ENCODE results near the gene PLAC8.

- TF ChIP-seq CTCF (IDR thresholded peaks at IDR 0.05) = no peak
- no peak for TF ChIP-seq EZH2 (IDR thresholded peaks at IDR 0.05; ENCODE audit: borderline replicate concordance, insufficient read depth, low read depth, low read length, poor library complexity, severe bottlenecking)
Observed at GRCh38 chr4:83110970-83111750, 3.4 kb downstream of the PLAC8 start.
